Umbilical cord (tissue), 2 donors: ENCODE results near the gene TAS2R30. TPM values are rescaled to one million over a fixed set of nuclear protein-coding genes. Genes with fewer than 3 reads are reported as not detected.
"Not testable (repeated sequence)": the region's sequence is repeated elsewhere in the genome, so short reads cannot be mapped to it uniquely, and the experiment has no call there.

ENCODE experiments used
- DNase-seq: peaks from one replicate; pipeline ENCODE4 v3.0.0-alpha.2; 2015; ENCODE audit warnings: low spot score
- total RNA-seq: library from RNA; depleted of rRNA; stranded (reverse); fragments of >200 nt; gene quantifications from one replicate; pipeline ENCODE4 v1.2.3, GENCODE V29; 2014; ENCODE audit warnings: low replicate concordance; ENCODE audit not compliant: insufficient read depth

The TAS2R30 gene
- total RNA-seq, 1 donor from 2014 or later = 22.4 TPM

- not testable (repeated sequence) for DNase-seq
These were observed 20.3 kb downstream of the TAS2R30 start for GRCh38 chr12:11114130-11114529.

GRCh38 chr12:11111213-11111612 lies 23.2 kb downstream of the TAS2R30 start:
- not testable (repeated sequence) for DNase-seq

GRCh38 chr12:11108862-11109261 lies 25.6 kb downstream of the TAS2R30 start:
- DNase-seq = peak; percentile 0

- DNase-seq = peak; percentile 0
These were observed 26.7 kb downstream of the TAS2R30 start for GRCh38 chr12:11107719-11108118.

GRCh38 chr12:11106288-11106687 lies 28.2 kb downstream of the TAS2R30 start:
- DNase-seq = no peak

GRCh38 chr12:11105546-11105945 lies 28.9 kb downstream of the TAS2R30 start:
- no peak for DNase-seq

GRCh38 chr12:11094910-11095309 lies 39.5 kb downstream of the TAS2R30 start:
- not testable (repeated sequence) for DNase-seq

- DNase-seq = no peak
These were observed 42.3 kb downstream of the TAS2R30 start, which contains the start of gene TAS2R43 for GRCh38 chr12:11092128-11092527. TSS of gene TAS2R43 (minus strand) at chr12:11092313. CDS start at chr12:11092229, 84 bp downstream.

GRCh38 chr12:11089246-11089645 lies 45.2 kb downstream of the TAS2R30 start:
- DNase-seq = no peak

- no peak for DNase-seq
These were observed 49.0 kb downstream of the TAS2R30 start for GRCh38 chr12:11085419-11085818.

Other genes starting within 250 kb of the TAS2R30 start
- 5.3 TPM for gene TAS2R13, start 225.1 kb downstream of the TAS2R30 start, total RNA-seq
- 1.4 TPM for gene PRH2, start 205.4 kb downstream of the TAS2R30 start, total RNA-seq
- gene TAS2R14, start 195.4 kb downstream of the TAS2R30 start, total RNA-seq = 21.4 TPM
- gene TAS2R50, start 147.7 kb downstream of the TAS2R30 start, total RNA-seq = 5.8 TPM
- 8.2 TPM for gene TAS2R20, start 136.3 kb downstream of the TAS2R30 start, total RNA-seq
- gene TAS2R19, start 112.0 kb downstream of the TAS2R30 start, total RNA-seq = 21.9 TPM
- gene TAS2R31, start 103.2 kb downstream of the TAS2R30 start, total RNA-seq = 32.5 TPM
- 17.3 TPM for gene TAS2R46, start 72.3 kb downstream of the TAS2R30 start, total RNA-seq
- gene TAS2R43, start 42.3 kb downstream of the TAS2R30 start, total RNA-seq = 1.4 TPM
- 12.5 TPM for gene SMIM10L1, start 36.5 kb upstream of the TAS2R30 start, total RNA-seq
- gene TAS2R42, start 52.3 kb upstream of the TAS2R30 start, total RNA-seq = 2.4 TPM
- not detected for gene PRB3, start 135.1 kb upstream of the TAS2R30 start, total RNA-seq
- not detected for gene PRB4, start 175.8 kb upstream of the TAS2R30 start, total RNA-seq